H7 (cell line): ENCODE results near the gene DAAM1. TPM values are rescaled to one million over a fixed set of nuclear protein-coding genes. Genes with fewer than 3 reads are reported as not detected.

Source experiments
- DNase-seq: peaks from one replicate; pipeline ENCODE4 v3.0.0; 2012
- H3K27me3 ChIP-seq: 2 replicates; pipeline ENCODE4 v1.6.0; 2011; ENCODE audit warnings: mild to moderate bottlenecking, low read length; ENCODE audit not compliant: control insufficient read depth, insufficient read depth
- H3K36me3 ChIP-seq: replicated peaks from 2 replicates; pipeline ENCODE4 v1.5.1; 2011; ENCODE audit warnings: low read length; ENCODE audit not compliant: control insufficient read depth, insufficient read depth
- H3K4me3 ChIP-seq: 2 replicates; pipeline ENCODE4 v1.5.1; 2011; ENCODE audit warnings: low read depth, mild to moderate bottlenecking, control low read depth, low read length, moderate library complexity; ENCODE audit not compliant: insufficient read depth
- total RNA-seq: library from RNA; depleted of rRNA; stranded (reverse); fragments of >200 nt; shearing (Covaris generic); gene quantifications from 2 replicates; pipeline ENCODE4 v1.2.3, GENCODE V29; 2014

The DAAM1 gene
- total RNA-seq, 1 experiment from 2014 or later: 11.4 TPM

DNA sequence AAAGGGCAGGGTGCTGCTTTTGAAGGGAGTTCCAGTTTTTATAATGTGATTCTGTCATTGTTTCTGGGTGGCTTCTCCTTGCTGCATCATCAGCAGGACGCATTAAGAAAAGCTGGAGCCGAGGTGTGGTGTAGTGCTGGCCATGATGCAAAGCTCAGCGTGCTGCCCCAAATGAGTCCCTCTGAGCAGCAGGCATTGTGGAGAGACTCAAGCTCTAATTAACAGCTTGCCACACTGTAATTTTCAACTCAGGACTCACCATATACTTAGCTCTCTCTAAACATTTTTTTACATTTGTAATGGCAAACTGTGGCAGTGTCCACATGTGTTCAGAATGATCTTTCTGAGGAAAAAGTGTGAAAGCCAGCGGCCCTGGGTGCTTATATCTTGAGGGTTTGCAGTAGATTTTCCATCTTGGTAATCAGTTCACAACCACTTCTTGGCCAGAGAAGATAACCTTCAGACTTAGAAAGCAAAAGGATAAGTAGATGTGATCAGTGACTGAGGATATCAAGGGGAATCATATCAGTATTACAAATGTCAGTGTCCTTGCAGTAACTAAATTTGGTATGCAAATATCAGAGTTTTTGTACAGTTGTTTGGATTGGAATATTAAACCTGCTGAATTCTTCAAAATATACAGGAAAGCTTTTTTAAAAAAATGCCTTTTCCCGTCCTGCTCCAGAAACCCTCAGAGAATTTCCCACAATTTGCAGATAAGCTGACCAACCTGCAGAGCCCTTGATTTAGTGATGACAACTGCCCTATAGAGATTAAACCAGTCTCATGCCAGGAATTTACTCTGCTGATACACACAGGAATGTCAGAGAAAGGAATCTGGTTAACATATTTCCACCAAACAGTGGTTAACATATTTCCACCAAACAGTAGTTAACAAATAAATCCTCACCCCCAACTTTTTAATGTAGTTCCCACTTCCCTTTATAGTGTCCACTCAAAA, 63.6 kb downstream of the DAAM1 start:
- Histone ChIP-seq H3K4me3 (no peak overlapping the region), H3K27me3 (no peaks in the 10 kb centered on the region), H3K36me3 (no peaks in the 10 kb centered on the region)
- no peak for DNase-seq

DNA sequence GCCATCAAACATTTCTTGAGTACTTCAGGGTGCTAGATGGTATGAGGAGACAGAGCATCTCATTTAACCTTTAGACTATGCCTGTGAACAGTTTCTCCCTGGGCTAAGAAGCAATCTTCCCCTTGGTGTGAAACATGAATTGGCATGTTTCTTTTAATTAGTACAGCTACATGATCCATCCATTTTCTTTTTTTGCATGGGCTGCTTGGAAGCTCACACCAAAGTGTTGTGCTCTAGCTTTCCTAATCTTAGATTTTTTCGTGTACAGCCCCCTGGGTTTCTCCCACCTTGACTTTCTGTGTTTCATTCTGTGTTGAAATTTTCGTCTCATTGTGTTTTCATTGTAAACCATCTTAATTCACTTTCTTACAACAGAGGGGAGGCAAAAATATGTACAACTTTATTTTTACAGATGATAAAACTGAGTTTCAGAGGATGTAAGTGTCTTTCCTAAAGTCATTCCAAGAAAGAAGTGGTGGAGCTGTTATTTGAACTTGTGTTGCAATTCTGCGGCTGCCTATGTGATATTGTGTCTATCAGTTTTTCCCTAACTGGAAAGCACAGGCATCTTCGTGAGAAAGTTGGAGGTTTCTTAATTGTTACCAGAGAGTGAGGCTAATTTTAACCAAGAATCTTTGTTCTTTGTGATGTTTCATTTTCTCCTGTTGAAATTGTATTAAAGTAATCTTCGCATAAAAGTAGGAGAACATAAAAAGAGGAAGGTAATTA, 64.5 kb downstream of the DAAM1 start:
- Histone ChIP-seq H3K36me3 (no peaks in the 10 kb centered on the region), H3K4me3 (no peak overlapping the region), H3K27me3 (no peaks in the 10 kb centered on the region)
- no peak for DNase-seq

DNA sequence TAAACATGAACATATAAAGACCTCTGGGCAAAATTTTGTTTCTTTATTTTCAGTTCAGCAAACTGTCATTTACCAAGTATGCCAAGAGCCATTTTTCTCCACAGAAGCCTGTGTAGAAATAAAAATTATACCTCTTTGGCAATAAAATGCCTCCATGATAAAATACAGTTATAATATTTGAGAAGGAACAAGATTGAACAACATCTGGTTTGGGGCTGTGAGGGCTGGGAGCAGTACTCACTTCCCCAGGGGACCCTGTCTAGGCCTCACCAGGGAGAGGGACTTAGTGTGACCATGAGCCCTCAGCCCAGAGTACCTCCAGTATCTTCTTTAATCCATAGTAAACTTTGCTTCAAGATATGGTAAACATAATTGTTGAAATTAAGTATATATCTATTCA, 65.1 kb downstream of the DAAM1 start:
- DNase-seq: no peak
- H3K27me3 ChIP-seq: no peaks in the 10 kb centered on the region
- H3K36me3 ChIP-seq: no peaks in the 10 kb centered on the region
- no peak overlapping the region for H3K4me3 ChIP-seq

DNA sequence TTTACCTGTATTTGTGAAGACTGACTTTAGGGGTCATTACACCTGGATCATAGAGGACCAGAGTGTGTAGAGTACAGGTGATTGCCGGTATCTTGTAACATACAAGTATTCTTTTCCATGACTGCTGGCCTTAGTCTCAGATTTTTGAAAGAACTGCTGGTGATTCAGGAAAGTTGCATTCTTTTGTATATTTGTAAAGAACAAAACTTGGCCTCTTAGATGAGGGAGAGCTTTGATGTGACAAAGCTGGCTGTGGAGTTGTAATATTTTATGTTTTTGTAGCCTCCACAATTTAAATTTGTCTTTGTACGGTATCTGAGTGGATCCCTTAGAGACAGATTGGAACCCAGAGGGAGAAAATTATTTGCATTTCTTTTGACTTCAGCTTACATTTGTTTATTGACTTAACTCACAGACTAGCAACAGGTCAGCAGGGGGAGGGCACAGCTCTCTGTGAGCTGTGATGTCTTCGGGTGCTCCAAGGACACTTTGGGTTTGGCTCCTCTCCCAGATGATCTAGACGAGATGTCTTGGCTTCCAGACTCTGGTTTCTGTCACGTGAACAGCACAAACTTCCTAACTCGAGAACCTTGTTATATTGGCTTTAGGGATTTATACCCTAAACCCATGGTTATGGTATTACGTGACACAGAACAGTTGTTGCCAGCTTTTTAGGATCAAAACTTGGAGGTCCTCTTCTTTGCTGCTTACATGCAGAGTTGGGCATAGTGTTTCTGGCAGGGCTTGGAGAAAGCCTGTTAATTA, 65.9 kb downstream of the DAAM1 start:
- Histone ChIP-seq H3K36me3 (no peaks in the 10 kb centered on the region), H3K4me3 (no peak overlapping the region), H3K27me3 (no peaks in the 10 kb centered on the region)
- no peak for DNase-seq

DNA sequence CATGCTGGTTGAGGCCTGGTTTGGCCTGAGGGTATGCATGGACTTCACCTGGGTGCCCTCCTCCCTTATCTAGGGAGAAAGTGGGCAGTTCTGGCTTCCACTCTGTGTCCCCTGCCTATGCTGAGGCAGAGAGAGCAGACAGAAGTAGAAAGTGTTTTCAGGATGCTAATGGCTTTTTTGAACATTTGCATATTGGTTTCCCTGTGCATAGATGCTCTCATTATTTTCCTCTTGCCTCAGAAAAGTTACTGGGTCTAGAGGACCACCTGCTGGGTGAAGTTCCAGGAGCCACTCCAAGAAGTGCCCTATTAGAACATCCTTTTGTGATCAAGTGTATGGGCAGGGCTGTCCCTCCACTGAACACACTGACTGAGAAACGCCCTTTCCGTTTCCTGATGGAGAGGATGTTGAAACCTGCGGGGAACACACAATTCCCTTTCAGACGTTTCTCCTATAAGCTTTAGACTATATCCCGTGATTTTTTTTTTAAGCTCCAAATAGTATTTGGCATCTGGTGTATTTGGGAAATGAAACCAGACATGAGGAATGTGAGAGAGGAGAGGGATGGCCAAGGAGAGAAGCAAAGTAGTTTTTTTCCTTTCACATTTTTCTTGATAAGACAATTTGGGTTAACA, 66.6 kb downstream of the DAAM1 start:
- no peak for DNase-seq
- Histone ChIP-seq H3K4me3 (no peak overlapping the region), H3K27me3 (no peaks in the 10 kb centered on the region), H3K36me3 (no peaks in the 10 kb centered on the region)

DNA sequence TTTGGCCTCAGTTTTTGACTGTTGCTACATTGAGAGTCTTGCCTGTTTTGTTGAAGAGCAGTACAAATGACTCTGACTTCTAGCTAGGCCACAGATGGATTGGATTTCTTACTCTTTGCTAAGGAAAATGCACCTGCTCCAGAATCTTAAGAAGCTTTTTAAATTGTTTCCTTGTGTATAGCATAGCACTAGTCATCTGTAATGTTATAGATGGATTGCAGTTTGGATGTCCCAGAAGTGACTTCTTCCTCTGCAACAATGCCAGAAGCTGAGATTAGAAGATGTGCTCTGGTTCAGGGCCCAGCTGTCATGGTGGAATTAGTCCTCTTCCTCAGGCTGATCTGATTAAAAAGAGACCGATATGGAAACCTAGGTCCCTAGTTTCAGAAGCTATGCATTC, 67.9 kb downstream of the DAAM1 start:
- Histone ChIP-seq H3K4me3 (no peak overlapping the region), H3K36me3 (no peaks in the 10 kb centered on the region), H3K27me3 (no peaks in the 10 kb centered on the region)
- no peak for DNase-seq

DNA sequence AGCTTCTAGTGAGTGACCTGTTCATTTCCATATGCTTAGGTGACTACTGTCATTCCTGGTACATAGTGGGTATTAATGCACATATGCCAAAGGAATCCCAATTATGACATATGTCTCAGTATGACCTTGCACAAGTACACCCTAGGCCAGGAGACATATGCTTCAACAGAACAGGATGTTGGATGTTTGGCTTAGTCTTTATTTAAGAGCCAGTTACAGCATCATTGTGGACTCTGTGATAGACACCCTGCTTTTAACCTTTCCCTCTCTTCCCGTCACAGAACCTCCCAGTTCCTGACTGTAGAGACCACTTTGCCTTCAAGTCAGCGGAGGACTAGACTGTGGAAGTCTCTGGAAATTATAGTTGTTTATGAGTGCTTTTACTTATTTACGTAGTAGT, 72.9 kb downstream of the DAAM1 start:
- Histone ChIP-seq H3K4me3 (no peak overlapping the region), H3K36me3 (no peaks in the 10 kb centered on the region; the same call in 1 of the 2 replicates), H3K27me3 (no peaks in the 10 kb centered on the region)
- no peak for DNase-seq

DNA sequence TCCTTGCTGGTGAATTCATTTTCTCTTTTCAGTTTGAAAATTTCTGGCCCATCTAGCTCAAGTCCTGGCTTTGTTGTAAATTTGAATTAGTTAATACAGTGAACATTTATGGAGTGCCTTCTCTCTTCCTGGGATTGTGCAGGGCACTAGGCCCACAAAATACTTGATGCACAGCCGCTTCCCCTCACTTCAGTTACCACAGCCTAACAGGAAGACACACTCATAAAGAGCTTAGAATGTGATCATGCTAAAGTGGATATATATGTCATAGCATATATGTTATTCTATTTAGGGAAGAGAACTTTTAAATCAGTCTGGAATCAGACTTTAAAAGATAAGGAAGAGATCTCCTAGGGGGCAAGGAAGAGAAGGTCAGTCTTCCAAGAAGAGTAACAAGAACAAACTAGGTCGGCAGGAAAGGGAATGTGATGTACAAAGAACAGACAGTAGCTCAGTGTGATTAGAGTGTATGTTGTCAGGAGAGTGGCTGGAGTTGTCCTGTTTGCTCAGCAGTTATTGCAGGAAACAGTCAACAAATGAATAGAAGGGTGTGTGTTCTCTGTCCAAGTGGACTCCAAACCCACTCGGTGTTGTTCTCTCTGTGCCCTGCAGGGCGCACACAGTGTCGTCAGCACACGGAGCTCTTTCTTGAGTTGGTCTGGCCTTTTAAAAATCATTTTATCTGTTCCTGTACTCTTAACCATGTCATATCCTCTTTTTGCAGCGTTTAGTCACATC, 74.4 kb downstream of the DAAM1 start:
- Histone ChIP-seq H3K27me3 (no peaks in the 10 kb centered on the region), H3K4me3 (no peak overlapping the region), H3K36me3 (no peaks in the 10 kb centered on the region; the same call in 1 of the 2 replicates)
- peak; percentile 25 for DNase-seq

DNA sequence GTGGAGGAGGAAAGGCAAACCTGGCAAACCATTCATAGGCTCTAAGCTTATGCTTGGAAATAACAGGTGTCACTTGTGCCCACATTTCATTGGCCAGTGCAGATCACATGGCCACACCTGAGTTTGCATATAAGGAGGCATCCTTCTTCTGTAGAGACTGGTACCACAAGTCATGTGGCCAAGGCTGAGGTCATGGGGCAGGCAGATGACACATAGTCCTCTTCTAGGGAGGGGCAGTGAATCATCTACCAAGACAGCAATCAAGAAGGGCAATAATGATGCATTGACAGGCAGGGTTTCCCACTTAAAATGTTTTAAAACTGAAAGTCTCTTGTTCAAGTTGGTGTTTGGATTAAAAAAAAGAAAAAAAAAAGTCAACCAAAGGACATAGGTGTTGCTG, 77.3 kb downstream of the DAAM1 start:
- no peak for DNase-seq
- H3K4me3 ChIP-seq: no peak overlapping the region
- no peaks in the 10 kb centered on the region for H3K27me3 ChIP-seq
- H3K36me3 ChIP-seq: no peaks in the 10 kb centered on the region; the same call in 1 of the 2 replicates

DNA sequence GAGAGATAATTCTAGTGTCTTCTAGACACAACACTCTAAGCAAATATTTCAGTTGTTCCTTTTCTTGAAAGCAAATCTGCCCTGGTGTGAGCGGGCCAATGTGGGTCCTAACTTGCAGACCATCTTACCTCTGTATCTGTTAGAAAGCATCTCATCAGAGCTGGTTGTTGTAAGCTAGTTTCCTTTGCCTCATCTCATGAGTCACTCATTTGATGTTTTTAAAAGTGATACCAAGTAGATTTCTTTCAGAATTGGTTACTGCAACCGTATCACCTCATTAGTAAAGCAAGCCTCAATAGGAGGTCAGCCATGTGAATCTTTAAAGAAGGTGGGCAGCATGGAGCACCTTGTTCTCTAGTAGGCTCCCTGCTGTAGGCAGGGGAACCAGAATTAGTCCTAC, 78.6 kb downstream of the DAAM1 start:
- DNase-seq: no peak
- Histone ChIP-seq H3K4me3 (no peak overlapping the region), H3K27me3 (no peaks in the 10 kb centered on the region), H3K36me3 (no peaks in the 10 kb centered on the region; the same call in 1 of the 2 replicates)

DNA sequence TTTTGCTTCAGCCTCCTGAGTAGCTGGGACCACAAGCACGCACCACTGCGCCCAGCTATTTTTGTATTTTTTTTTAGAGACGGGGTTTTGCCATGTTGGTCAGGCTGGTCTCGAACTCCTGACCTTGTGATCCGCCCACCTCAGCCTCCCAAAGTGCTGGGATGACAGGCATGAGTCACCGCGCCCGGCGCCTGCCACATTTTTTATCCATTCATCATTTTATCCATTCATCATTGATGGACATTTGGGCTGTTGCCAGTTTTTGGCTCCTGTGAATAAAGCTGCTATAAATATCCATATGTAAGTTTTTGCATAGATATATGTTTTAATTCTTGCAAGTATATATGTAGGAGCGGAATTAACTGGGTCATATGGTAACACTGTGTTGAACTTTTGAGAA, 79.5 kb downstream of the DAAM1 start:
- H3K4me3 ChIP-seq: no peak overlapping the region
- DNase-seq: no peak

DNA sequence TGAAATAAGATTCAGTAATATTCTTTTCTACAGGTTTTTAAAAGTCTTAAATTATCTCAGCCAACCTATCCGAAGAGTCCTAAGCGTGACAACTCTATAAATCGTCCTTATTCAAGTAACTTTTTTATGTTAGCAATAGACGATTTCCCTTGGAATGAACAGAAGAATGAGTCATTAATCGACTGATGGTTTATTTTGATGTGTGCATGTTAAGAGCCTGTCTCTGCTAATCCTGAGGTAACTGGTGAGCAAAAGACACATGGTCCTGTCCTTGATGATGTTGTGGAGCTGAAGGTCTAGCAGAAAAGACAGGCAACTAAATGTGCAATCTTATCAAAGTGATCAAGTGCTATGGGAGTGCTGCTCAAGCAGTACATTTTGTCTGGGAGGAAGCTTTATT, 80.4 kb downstream of the DAAM1 start:
- Histone ChIP-seq H3K27me3 (no peaks in the 10 kb centered on the region), H3K4me3 (no peak overlapping the region), H3K36me3 (no peaks in the 10 kb centered on the region)
- no peak for DNase-seq

More for the DNA sequence above, 79.5 kb downstream of the DAAM1 start:
- H3K36me3 ChIP-seq: no peaks in the 10 kb centered on the region; the same call in 1 of the 2 replicates
- H3K27me3 ChIP-seq: no peaks in the 10 kb centered on the region

DNA sequence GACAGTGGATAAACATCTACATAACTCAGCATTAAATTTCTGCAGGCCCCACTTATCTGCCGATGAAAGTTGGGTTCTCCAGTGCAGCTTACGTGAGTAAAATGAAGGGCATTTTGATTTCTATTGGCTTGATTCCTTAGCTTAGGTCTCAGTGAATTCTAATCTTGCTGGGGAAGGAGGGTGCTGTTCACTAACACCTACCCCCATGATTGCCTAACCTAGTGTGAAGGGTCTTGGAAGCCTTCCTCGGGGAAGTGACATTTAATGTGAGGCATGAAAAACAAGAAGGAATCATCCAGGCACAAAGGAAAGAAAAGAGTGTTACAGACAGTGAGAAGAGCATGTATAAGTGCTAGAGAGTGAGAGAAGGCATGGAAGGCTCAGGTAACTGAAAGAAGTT, 81.0 kb downstream of the DAAM1 start:
- Histone ChIP-seq H3K27me3 (no peaks in the 10 kb centered on the region), H3K4me3 (no peak overlapping the region), H3K36me3 (no peaks in the 10 kb centered on the region)
- no peak for DNase-seq
